ENCODE data around the gene PCBD1.

DNA sequence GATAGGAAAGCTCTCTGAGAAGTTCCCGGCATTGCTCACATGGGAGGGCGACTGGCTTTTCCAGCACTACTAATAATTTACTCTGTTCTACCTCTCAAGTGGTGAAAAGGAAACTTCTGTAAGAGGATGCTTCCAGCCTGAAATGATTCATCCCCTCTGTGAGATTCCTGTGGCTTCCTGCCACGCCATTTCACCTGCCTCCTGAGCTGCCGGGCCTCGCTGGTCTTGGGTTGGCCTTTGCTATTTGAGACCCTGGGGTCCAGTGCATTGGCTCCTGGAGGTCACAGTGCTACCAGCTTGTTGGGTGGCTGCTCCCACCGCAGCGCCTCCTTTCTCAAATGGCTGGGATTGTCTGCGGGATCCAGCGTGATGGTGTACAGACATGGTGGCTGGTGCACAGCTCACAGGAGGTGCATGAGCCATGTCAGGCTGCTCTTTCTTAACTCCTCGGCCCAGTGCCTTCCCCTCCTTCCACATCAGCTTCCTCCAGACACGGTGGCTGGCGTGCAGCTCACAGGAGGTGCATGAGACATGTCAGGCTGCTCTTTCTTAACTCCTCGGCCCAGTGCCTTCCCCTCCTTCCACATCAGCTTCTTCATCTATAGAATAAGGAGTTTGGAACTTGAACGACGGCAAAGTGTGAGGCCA is 42.9 kb upstream of the PCBD1 start:
- no peak for TF ChIP-seq POLR2AphosphoS5 (IDR thresholded peaks at IDR 0.05; ENCODE audit: low read depth, low read length)
- no peak for TF ChIP-seq POLR2A (IDR thresholded peaks at IDR 0.05; ENCODE audit: low read depth, low read length)
- TF ChIP-seq TAF1 (IDR thresholded peaks at IDR 0.05; ENCODE audit: low read depth, low read length): no peak
- TF ChIP-seq SPI1 (IDR thresholded peaks at IDR 0.05; ENCODE audit: low read depth, low read length): no peak
- no peak for TF ChIP-seq POU2F2 (IDR thresholded peaks at IDR 0.05; ENCODE audit: low read depth, low read length)
